Cardiac muscle cell (in vitro differentiated cells and primary cell): Measurements from ENCODE around the gene OBSCN. TPM values are rescaled to one million over a fixed set of nuclear protein-coding genes. Genes with fewer than 3 reads are reported as not detected.

ENCODE experiments used
- DNase-seq, 2 donors: peaks; one replicate each; pipeline versions ENCODE4 v3.0.0 to v3.0.0-alpha.2; 2010 to 2017; ENCODE audit warnings: low read depth in 1 of 2, low spot score in 1 of 2
- H3K27ac ChIP-seq: fragments of 200-600 bp; sonication (generic); 2 replicates; pipeline ENCODE4 v1.5.1; 2016
- H3K27me3 ChIP-seq: fragments of 200-600 bp; sonication (generic); 2 replicates; pipeline ENCODE4 v1.6.0; 2016; ENCODE audit warnings: control low read depth
- H3K36me3 ChIP-seq: fragments of 200-600 bp; sonication (generic); 2 replicates; pipeline ENCODE4 v1.5.1; 2016; ENCODE audit warnings: control low read depth
- H3K4me1 ChIP-seq: fragments of 200-600 bp; sonication (generic); 2 replicates; pipeline ENCODE4 v1.8.1; 2017; ENCODE audit warnings: low read depth, mild to moderate bottlenecking, mixed run types
- H3K4me3 ChIP-seq: fragments of 200-600 bp; sonication (generic); 2 replicates; pipeline ENCODE4 v1.5.1; 2016; ENCODE audit warnings: mild to moderate bottlenecking
- H3K9me3 ChIP-seq: fragments of 200-600 bp; sonication (generic); 2 replicates; pipeline ENCODE4 v1.5.1; 2017; ENCODE audit warnings: low read depth, mild to moderate bottlenecking, control low read depth
- CTCF ChIP-seq: IDR thresholded peaks from 2 replicates; pipeline ENCODE4 v1.5.1; 2012; ENCODE audit warnings: low read depth, mild to moderate bottlenecking, low read length
- polyA plus RNA-seq: library from polyadenylated mRNA; unstranded; fragments of >200 nt; fragmentation: Nextera tagmentation; extraction: Ambion mirVana; gene quantifications from 2 replicates; pipeline ENCODE4 v1.2.1, GENCODE V29; 2016
- total RNA-seq: library from RNA; depleted of rRNA; stranded (reverse); fragments of >200 nt; gene quantifications from 2 replicates; pipeline ENCODE4 v1.2.3, GENCODE V29; 2016

The OBSCN gene
- total and polyA plus RNA-seq, 2 experiments from 2014 or later, result 87.1 to 390 TPM

- no peaks in the 10 kb centered on the region for H3K4me1 ChIP-seq
- TF ChIP-seq CTCF, result no peak
- peaks cover 19% of the 10 kb centered on the region for H3K36me3 ChIP-seq
Observed at GRCh38 chr1:228398741-228399461, 191.1 kb downstream of the OBSCN start.

GRCh38 chr1:228399531-228400236 lies 191.8 kb downstream of the OBSCN start:
- Histone ChIP-seq H3K27ac (no peak overlapping the region), H3K4me1 (peaks cover 2% of the 10 kb centered on the region), H3K36me3 (peaks cover 19% of the 10 kb centered on the region), H3K4me3 (no peak overlapping the region), H3K9me3 (no peaks in the 10 kb centered on the region), H3K27me3 (no peaks in the 10 kb centered on the region)
- no peak for DNase-seq
- no peak for TF ChIP-seq CTCF

More at GRCh38 chr1:228398741-228399461, 191.1 kb downstream of the OBSCN start:
- Histone ChIP-seq H3K27me3 (no peaks in the 10 kb centered on the region), H3K9me3 (no peaks in the 10 kb centered on the region), H3K27ac (no peak overlapping the region), H3K4me3 (no peak overlapping the region)
- no peak for DNase-seq

GRCh38 chr1:228400237-228400651 lies 192.4 kb downstream of the OBSCN start:
- no peak for DNase-seq
- Histone ChIP-seq H3K4me3 (no peak overlapping the region), H3K27me3 (no peaks in the 10 kb centered on the region), H3K36me3 (peaks cover 19% of the 10 kb centered on the region), H3K4me1 (peaks cover 7% of the 10 kb centered on the region), H3K9me3 (no peaks in the 10 kb centered on the region), H3K27ac (no peak overlapping the region)
- TF ChIP-seq CTCF, result no peak

- no peaks in the 10 kb centered on the region for H3K27me3 ChIP-seq
- peaks cover 9% of the 10 kb centered on the region for H3K4me1 ChIP-seq
- TF ChIP-seq CTCF, result no peak
- no peak overlapping the region for H3K4me3 ChIP-seq
- H3K27ac ChIP-seq, result no peak overlapping the region
- DNase-seq, result no peak
- H3K36me3 ChIP-seq, result peaks cover 19% of the 10 kb centered on the region
- no peaks in the 10 kb centered on the region for H3K9me3 ChIP-seq
Observed at GRCh38 chr1:228400692-228401454, 193.0 kb downstream of the OBSCN start.

- H3K27me3 ChIP-seq, result no peaks in the 10 kb centered on the region
- no peak overlapping the region for H3K4me3 ChIP-seq
- H3K9me3 ChIP-seq, result no peaks in the 10 kb centered on the region
- peaks cover 9% of the 10 kb centered on the region for H3K36me3 ChIP-seq
- DNase-seq, result no peak
- peaks cover 9% of the 10 kb centered on the region for H3K4me1 ChIP-seq
- no peak for TF ChIP-seq CTCF
- no peak overlapping the region for H3K27ac ChIP-seq
Observed at GRCh38 chr1:228401782-228402640, 194.2 kb downstream of the OBSCN start.
